GM18868 (cell line): ENCODE data around the gene RAB5B.
"Not testable (repeated sequence)": the region's sequence is repeated elsewhere in the genome, so short reads cannot be mapped to it uniquely, and the experiment has no call there.

ENCODE experiments used
- ATAC-seq: cut with Tn5 transposase; IDR thresholded peaks from one replicate; pipeline ENCODE4 v1.9.1; 2021; ENCODE audit warnings: mild to moderate bottlenecking, moderate library complexity; ENCODE audit not compliant: unreplicated experiment

The RAB5B gene

DNA sequence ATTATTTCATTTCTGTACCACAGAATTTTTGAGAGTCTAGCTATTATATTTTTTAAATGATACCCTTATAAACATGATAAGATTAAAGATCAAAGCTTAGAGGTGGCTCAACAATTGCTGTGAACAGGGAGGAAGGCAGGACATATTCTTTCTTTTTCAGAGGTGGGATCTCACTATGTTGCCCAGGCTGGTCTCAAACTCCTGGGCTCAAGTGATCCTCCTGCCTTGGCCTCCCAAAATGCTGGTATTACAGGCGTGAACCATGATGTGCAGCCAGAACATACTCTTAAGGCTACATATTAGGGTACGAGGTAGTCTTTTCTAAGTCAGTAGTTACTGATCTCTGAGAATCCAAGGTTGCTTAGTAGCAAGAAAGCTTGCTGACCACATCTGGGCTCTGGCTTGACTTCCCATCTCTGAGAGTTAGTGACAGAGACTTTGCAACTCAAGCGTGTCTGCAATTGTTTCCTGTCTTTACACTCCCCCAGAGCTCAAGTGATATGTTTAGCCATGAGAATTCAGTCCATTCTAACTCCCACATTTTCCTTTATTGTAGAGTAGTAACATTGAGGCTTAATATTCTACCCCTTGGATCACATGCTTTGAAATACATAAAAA is 8.6 kb downstream of the RAB5B start:
- peak; percentile 91 for ATAC-seq

DNA sequence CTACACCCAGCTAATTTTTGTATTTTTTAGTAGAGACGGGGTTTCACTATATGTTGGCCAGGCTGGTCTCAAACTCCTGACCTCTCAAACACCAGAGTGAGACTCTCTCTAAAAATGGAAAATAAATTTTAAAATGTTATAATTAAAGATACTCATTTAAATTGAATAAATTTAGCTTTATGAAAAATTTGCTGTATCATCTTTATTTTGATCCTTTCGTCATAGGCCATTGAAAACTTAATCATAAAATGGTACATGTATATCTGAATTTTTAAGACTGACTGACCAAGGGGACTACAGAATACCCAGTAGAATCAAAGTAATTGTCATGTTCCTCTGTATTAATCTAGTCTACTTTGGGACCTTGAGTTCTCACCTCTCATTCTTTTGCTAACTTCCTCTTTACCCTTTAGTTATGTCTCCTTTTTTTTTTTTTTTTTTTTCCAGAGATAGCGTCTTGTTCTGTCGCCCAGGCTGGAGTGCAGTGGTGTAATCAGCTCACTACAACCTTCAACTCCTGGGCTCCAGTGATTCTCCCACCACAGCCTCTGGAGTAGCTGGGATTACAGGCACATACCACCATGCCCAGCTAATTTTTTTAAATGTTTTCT is 9.5 kb downstream of the RAB5B start:
- no peak for ATAC-seq

DNA sequence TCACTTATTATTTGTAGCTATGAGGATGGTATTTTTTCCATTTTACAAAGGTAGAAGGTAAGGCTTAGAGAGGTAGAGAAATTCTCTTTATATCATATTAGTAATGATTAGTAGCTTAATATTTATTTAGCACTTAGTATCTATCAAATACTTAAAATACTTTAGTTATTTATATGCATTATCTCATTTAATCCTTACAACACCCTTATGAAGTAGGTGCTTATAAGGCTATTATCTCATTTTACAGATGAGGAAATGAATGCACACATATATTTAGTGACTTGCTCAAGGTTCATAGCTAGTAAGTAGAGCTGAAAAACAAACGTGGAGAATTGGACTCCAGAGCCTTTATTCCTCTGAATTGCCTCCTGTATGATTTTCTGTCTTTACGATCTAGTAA is 11.0 kb downstream of the RAB5B start:
- ATAC-seq = no peak

DNA sequence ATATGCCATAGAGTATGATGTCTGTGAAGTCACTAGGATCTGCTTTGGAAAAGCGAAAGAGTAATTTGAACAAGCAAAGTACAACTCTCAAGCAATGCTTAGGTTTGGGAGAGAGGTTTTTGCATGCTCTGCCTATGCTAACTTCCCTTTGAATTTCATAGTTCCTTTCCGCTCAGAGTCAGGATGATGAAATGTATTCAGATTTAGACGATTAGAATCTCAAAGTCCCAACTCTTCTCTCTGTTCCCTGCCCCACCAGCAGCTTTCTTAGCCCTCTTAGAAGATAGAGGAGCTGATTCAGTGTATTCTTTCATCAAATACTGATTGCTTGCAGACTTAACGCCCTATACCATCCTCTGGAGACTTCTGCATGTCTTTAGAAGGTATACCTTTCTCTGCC is 11.5 kb downstream of the RAB5B start:
- ATAC-seq = no peak

DNA sequence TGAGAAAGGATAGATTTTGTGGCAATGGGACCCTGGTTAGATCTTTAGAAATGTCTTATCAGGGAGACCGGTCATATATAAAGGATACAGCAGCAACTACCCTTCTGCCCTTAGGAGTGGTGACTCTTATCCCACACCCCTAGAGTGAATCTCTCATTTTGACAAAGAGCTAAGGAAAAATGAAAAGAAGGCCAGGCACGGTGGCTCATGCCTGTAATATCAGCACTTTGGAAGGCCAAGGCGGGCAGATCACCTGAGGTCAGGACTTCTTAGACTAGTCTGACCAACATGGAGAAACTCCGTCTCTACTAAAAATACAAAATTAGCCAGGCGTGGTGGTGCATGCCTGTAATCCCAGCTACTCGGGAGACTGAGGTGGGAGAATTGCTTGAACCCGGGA is 12.1 kb downstream of the RAB5B start:
- not testable (repeated sequence) for ATAC-seq

DNA sequence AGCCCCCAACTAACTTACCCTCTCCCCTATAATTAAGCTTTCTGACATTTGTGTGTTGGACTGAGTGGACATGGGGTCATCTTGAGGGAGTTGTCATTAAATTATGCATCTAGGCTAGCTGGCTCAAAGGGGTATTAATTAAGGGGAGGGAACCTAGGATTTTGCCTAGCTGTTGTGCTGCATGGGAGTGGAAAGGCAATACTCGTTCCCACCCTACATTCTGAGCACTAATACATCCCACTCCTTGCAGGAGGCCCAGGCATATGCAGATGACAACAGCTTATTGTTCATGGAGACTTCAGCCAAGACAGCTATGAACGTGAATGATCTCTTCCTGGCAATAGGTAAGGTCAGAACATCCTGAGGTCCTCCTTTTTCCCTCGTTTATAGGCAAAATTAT is 17.2 kb downstream of the RAB5B start:
- ATAC-seq = no peak

DNA sequence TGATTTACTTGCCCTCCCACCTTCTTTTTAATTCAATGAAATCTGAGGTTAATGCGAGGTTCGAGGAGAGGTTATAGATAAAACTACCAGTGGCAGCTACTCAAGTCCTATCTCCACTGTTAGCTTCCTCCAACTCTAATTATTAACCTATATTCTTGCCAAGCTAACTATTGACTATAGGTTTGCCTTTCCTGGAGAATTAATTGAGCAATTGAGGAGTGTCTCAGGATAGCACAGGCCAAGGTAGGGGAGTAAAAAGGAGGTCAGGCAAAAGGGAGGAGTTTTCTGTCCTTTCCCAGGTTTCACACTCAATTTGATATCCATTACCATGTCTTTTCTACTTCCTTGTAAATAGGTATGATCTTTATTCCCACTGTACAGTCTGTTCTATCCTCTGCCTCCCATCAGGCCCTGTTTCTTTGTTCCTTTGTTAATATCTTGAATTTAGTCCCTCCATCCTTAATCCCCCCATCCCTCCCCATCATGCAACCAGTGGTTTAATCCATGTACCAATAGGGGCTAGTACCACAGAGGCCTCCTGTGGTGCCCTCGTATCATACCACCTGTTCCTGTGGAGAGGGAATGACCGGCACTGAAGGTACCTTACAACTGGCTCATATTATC is 19.5 kb downstream of the RAB5B start:
- ATAC-seq = no peak

DNA sequence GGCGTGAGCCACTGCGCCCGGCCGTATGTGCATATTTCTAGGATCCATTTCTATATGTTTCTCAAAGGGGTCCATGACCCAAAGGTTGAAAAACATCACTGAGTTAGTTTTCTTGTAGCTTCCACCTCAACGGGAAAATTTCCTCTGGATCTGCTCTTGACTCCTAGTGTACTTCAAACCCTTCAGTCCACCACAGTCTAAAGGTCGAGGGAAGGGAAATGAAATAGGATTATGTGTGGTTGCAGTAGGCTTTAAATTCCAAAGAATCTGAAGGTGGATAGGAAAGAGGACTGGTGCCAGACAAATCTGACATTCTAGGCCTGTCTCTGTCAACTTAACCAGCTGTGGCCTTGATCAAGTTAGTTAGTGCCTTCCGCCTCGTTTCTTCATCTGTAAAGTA is 21.5 kb downstream of the RAB5B start:
- no peak for ATAC-seq

DNA sequence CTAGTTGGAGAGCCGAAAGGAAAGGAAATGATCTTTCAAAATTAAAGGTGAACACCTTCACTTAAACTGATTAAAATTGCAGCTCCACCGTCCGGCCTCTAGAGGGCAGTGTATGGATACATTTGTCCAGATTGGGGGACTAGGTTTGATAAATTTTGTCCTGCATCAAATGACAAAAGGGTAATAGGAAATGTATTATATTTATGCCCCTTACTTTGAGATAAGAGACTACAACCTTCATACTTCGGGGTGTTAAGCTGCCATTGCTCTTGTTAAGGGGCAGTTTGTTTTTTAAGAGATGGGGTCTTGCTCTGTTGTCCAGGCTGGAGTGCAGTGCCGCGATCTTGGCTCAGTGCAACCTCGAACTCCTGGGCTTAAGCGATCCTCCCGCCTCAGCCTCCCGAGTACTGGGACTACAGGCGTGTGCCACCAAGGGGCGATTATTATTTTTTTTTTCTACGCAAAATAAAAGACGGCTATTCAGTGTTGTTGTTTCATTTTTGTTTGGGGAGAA is 22.4 kb downstream of the RAB5B start:
- no peak for ATAC-seq

DNA sequence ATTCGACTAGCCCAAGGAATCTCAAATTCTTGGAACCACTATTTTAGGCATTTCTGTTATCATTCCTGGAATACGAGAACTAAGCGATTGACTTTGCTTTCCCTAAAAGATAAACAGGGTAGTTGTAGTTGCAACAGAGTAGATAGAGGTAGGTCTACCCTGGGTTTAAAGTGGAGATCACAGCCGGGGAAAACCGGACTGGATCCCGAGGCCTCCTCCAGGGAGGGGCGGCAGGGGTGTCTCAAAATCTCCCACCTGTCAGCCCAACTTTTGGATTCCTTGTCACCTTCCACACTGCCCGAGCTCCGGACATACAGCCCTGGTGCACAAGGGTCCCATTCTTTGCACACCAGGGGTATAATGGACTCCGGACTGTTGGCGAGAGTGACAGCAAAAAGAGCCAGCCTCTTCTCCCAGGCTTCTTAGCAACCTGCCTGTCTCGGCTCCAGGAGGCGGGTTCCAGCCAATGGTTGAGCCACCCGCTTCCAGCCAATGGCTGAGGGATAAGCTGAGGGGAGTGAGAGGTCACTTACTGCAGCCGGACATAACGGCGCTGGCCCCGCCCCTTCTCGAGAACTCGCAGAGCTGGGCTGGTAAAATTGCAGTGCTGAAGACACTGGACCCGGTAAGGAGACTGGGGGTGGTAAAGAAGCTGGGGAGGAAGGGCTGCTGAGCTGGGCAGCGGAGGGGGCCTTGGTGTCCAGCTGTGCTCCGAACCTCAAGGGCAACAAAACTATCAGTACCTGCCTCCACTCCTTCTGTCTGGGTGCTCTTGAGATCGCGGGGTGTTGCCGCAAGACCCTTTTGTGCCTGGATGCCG is 23.0 kb downstream of the RAB5B start, which contains the start of gene SUOX:
Gene SUOX, plus strand, starts transcription at position 562 of the 820 bp plus-strand sequence. CDS start 4,946 bp downstream, outside the sequence.
- peak; percentile 99 for ATAC-seq

DNA sequence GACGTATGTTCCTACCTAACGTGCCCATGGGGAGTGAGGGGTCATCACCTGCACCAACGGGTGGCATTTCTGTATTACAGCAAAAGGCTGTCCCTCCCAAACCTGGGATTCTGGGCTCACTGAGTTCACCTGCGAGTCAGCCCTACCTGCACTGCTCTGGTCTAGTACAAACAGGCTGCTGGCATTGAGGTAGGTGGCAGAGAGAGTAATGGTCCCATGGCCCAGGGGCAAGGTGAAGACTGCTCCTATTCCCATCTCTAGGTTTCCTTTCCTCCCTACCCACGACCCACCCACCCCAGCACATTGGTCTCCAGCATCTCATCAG is 23.6 kb downstream of the RAB5B start:
- no peak for ATAC-seq

DNA sequence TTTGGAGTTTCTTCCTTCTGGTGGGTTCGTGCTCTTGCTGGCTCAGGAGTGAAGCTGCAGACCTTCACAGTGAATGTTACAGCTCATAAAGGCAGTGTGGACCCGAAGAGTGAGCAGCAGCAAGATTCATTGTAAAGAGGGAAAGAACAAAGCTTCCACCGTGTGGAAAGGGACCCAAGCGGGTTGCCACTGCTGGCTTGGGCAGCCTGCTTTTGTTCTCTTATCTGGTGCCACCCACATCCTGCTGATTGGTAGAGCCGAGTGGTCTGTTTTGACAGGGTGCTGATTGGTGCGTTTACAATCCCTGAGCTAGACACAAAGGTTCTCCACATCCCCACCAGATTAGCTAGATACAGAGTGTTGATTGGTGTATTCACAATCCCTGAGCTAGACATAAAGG is 25.6 kb downstream of the RAB5B start:
- not testable (repeated sequence) for ATAC-seq

DNA sequence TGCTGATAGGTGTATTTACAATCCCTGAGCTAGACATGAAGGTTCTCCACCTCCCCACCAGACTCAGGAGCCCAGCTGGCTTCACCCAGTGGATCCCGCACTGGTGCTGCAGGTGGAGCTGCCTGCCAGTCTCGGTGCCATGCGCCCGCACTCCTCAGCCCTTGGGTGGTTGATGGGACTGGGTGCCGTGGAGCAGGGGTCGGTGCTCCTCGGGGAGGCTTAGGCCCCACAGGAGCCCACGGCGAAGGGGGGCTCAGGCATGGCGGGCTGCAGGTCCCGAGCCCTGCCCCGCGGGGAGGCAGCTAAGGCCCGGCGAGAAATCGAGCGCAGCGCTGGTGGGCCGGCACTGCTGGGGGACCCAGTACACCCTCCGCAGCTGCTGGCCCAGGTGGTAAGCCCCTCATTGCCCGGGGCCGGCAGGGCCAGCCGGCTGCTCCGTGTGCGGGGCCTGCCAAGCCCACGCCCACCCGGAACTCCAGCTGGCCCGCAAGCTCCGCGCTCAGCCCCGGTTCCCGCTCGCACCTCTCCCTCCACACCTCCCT is 26.2 kb downstream of the RAB5B start:
- ATAC-seq = not testable (repeated sequence)

DNA sequence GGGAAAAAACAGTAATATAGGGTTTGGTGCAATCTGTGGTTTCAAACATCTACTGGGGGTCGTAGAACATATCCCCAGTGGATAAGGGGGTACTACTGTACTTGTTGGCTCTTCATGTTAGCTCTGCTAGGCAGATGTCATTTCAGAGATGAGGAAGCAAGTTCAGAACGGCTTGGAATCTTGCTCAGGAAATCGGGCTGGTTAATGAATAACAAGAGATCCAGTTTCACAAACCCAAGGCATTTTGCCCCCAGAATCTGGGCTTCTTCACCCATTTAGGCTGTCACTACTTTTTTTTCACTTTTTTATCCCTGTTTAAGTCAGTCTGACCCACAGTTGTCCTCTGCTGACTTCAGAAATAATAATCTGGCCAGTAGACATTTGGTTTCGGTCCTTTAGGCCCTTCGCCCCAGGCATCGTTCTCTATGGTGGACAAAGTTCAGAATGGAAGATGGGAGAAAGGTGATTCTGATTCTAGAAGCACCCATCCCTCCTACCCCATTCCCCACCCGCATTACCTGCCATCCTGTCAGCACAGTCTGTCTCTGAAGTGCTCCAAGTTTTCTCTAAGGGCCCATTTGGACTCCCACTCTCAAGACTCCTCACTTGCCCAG is 27.7 kb downstream of the RAB5B start:
- ATAC-seq = no peak

DNA sequence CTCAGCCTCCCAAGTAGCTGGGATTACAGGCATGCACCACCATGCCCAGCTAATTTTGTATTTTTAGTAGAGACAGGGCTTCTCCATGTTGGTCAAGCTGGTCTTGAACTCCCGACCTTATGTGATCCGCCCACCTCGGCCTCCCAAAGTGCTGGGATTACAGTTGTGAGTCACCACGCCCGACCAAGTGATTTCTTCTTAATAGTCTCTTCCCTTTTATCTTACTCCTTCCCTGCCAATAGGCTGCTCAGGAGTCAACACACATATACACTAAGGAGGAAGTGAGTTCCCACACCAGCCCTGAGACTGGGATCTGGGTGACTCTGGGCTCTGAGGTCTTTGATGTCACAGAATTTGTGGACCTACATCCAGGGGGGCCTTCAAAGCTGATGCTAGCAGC is 29.5 kb downstream of the RAB5B start:
- ATAC-seq = not testable (repeated sequence)

DNA sequence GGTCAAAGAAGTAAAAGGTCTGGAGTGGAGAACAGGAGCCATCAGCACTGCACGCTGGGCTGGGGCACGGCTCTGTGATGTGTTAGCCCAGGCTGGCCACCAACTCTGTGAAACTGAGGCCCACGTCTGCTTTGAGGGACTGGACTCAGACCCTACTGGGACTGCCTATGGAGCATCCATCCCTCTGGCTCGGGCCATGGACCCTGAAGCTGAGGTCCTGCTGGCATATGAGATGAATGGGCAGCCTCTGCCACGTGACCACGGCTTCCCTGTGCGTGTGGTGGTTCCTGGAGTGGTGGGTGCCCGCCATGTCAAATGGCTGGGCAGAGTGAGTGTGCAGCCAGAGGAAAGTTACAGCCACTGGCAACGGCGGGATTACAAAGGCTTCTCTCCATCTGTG is 30.3 kb downstream of the RAB5B start:
- no peak for ATAC-seq

DNA sequence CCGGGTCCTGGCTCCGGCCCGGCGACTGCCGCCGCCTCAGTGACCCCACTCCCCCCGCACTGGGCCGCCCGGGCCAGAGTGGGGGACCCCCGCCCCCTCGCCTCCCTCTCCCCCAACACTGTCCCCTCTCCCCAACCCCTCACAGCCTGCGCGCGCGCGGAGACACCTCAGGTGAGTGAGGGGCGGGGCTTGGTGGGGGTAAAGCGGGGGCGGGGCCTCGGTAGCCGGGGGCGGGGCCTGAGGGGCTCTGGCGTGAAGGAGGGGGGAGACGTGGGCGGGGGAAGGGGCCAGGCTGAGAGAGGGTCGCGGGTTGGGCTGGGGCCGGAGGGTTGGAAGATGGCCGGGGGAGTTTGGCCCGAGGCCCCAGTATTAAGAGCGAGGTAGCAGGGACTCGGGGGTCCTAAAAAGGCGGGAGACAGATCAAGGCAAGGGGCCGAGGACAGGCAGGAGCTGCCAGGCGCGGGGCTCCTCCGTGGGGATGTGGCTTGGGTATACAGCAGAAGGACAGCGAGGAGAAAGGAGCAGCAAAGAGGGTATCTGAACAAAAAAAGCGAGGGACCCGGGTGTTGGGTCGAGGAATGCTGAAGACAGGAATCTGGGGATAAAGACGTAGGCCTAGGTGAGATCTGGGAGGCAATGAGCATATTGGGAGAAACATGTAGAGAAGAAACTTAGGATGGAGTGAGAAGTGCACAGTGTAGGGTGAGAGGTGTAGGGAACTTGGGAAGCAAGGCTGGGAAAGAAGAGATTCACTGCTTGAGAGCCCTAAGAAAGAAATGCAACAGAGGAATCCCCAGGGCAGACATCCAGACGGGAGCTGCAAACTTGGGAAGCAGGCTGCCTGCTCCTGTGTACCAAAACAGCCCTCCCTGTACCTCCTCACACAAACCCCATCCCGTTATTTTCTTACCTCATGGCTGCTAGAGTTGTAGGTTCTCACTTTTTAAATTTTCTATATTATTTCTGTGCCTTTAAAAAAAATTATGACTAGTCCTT is 34.0 kb downstream of the RAB5B start:
- ATAC-seq = peak; percentile 37

DNA sequence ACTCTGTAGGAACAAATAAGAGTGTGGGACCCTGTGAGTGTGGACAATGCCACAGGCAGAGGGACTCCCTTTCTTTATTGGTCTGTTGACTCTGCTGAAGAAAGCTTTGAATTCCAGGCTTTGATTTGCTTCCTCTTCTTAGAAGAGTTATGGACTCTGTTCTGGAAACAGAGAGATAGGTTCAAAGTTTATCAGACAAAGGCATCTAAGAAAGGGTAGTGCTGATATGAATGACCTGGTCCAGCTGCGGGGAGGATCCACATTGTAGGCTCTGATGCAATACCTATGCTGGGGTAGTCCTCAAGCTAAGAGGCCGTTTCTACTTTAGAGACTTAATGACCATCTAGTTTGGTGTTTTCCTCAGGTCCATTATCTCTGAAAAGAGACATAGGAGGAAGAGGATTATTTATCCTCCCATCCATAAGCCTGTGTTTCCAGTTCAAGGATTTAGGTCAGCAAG is 36.3 kb downstream of the RAB5B start:
- ATAC-seq = no peak

DNA sequence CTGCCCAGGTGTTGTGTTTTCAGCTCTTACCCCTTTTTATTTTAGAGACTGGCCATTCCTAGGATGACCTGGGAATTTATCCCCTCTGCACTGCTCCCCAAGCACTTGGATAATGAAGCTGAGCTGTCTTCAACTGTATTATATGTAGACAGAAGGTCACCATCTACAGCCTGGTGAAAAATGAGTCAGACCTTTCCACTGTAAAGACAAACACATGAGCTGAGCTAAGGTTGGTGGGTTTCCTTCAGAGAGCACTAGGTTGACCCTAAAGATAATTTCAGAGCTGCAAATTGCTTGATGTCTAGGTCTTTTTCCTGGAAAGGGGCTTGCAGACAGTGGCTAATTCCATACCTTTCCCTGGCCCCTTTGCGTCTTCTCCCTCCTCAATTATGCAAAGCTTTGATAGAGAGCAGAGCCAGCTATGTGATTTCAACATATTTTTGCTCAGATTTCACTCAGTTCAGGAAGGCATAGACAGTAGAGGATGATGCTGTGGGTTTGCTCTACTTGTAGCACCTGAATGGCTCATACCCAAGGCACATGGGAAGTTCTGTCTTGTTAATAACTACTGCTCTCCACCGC is 37.7 kb downstream of the RAB5B start:
- ATAC-seq = no peak
